Heart left ventricle (tissue), 13 donors: ENCODE data around the gene GRM7.

ENCODE experiments used
- CTCF ChIP-seq, 12 donors: fragments of 200-600 bp; sonication (generic) in 4 of 12; IDR thresholded peaks; one replicate each; pipeline versions ENCODE4 v1.5.0 to v1.8.0; 2018 to 2022; ENCODE audit warnings: antibody characterized with exemption in 12 of 12, mild to moderate bottlenecking in 5 of 12
- POLR2A ChIP-seq, 2 donors: fragments of 450-650 bp; IDR thresholded peaks; one replicate each; pipeline ENCODE4 v1.6.1; 2017; ENCODE audit warnings: antibody characterized with exemption in 2 of 2, mild to moderate bottlenecking in 2 of 2, moderate library complexity in 2 of 2
- donor health status: ischemic (EF 13 %, LVEDD 7.1; RV severe dilation, severe dysfunction).
- donor health status: DM: no; HTN: yes; CAD: no.
- donor health status: DM: no; HTN: no; CAD: no.
- donor health status: ischemic (EF 25% LVEDD 6.9; RV normal size, moderate dysfunction).
- donor health status: ischemic (EF 25% LVEDD 5.7; RV mildly dilated, moderate dysfunction).
- donor health status: ischemic (EF 35%, LVEDD 5.7; RV mildly dilated, moderate dysfunction).
- donor health status: nonischemic (EF 11% LVEDD 7.7; RV severe dilation, severe dysfunction).
- donor health status: DM: yes; HTN: yes; CAD: no.
- donor health status: PGD.
- donor health status: ischemic (EF 29% LVEDD 5.4; RV normal size, mild dysfunction).
- donor health status: nonischemic (EF 23%, LVEDD 6.1; RV moderate dilation, normal function).

DNA sequence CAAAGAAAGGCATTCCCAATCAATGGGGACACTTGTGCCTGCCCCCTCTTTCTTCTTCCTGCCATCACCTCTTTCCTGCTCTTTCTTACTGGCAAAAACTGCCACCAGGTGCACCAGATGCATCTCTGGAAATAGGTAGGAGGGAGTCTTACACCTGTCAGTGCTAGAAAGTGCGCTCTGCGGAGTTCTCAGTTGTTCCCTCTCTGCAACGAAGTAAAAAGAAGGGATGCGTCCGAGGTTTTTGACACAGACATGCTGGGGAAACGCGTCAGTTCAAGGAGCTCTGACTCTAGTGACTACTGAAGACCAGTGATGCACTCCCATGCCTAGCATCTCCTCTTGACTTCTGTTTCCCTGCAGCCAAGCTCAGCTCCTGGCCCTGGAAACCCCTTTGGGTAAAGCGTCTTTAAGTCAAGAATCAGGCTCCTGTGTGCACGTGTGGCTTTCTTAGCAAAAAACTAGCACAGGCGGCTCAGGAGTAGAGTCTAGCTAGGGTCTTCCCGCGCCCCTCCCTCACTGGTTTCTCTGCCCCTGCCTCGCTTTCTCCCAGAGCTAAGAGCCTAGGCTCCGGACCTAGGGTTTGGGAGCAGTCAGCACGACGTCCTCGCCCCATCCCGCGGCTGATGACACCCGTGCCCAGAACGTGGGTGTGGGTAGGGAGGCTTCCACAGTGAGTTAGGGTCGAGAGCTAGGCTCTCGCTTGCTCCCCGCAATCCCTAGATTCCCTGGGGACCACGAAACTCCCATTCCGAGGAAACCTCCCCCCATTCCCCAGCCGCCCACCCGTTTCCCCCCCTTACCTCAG, 564 bp upstream of the GRM7 start:
- TF ChIP-seq CTCF (IDR thresholded peaks at IDR 0.05) (no peak), POLR2A (IDR thresholded peaks at IDR 0.05) (no peak)
